NCI-H2029 treated with DMSO at 0.1 percent for 48 hours (cell line): ENCODE data around the gene DNAJC21.
"Not testable (repeated sequence)": the region's sequence is repeated elsewhere in the genome, so short reads cannot be mapped to it uniquely, and the experiment has no call there.

Experiments used
- DNase-seq: peaks from one replicate; lab custom pipeline; 2025; lab: John Stamatoyannopoulos, UW

DNAJC21 gene

DNA sequence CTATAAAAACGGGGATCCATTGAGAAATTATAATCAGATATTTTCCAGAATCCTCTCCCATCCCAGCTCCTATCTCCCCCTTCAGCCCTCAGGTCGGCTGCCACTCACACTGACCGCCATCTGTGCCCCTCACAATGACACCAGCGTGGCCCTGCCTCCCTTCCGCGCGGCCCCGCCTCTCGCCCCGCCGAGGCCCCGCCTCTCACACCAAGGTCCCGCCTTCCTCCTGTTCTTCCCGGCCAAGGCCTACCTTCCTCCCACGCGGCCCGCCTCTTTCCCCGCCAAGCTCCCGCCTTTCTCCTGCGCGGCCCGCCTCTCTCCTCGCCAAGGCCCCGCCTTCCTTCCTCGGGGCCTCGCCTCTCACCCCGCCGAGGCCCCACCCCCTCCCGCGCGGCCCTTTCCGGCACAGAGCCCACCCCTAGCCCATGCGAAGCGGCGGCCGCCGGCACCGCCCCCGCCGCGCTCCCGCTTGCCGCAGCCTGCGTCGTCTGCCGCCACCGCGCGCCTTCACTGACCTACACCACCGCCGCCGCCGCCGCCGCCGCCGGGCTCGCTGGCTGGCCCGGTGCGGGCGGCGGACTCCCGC, at the start of gene DNAJC21:
Gene DNAJC21 (plus strand): TSS at position 426 of the 586 bp plus-strand sequence. CDS start 261 bp downstream, outside the sequence.
- DNase-seq: peak; percentile 90

DNA sequence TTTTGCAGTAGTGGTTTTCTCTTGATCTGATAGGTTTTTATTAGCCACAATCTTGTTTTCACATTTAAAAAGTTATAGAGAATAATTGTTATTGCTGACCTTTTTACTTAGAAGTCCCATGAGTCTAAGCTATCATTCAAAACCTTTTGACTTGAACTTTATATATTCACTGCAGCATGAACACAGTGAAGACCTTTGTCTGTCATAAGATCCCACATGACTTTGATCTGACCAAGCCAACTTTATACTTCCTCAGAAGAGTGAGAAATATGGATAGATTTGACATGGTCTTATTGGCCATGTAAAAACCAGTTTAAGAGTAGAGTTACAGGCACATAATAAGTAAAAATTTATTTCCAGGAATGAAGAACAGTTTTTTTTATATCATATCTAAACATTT, 48.1 kb upstream of the DNAJC21 start:
- DNase-seq: no peak

DNA sequence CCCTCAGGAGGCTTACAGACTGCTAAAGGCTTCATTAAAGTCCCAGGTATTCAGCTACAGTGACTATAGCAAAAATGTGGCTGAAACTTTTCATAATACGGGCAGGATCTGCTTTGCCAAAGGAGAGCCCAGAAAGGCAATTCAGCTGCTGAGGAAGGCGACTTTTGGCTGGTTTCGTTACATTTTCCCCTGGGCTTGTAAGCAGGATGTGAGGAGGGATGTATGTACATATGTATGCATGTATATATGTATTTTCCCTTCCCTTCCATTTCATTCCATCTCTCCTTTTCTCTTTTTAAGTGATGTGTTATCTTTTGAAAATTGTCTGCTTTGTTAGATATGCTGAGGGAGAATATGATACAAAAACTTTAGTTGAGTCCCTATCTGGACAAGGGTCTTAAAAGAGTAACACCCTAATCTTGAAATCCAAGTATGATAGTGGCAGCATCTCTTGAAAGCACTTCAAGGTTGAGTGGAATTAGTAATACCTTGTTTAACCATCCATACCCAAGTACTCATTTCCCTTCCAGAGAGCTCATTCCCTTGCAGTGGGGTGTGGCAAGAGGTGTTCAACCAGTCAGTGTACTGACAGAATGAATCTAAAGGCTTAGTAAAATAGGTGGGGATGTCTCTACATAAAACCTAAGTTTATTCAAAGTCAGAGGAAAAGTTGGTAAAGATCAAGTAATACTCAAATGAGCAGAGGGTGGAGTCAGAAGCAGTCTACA, 42.8 kb upstream of the DNAJC21 start:
- no peak for DNase-seq

DNA sequence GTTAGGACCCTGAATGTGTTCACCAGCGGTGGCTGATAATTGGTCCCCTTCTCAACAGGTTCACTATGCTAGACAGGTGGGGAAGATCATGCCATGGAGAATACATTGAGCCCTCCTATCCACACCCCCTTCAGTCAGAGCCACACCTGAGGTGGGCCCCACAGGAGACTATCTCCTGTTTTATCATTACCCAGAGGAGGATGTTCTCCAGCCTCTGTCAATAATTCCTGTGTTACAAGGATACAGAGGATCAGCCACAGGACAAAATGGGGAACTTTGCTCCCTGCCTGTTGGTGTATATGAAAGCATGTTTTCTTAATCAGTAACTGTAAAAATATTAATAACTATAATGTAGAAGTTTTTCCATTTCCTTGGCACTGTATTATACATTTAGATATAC, 40.0 kb upstream of the DNAJC21 start:
- no peak for DNase-seq

DNA sequence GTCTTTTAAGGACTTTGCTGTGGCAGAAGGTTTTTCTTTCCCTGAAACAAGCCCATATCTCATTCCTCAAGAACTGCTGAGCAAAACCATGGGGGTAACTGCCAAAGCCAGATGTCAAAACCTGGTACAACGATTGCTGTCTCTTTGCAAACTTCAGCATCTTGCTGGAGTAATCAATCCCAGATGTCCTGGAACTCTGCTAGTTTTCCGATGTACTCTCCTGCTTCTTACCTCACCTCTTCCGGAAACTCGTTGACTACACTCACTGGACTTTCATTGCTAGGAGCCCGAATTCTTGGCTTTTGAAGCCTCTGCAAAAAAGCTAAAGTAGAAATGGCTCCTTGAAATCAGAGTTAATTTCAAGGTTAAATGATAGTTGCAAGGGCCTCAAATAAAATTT, 37.4 kb upstream of the DNAJC21 start:
- DNase-seq: no peak

DNA sequence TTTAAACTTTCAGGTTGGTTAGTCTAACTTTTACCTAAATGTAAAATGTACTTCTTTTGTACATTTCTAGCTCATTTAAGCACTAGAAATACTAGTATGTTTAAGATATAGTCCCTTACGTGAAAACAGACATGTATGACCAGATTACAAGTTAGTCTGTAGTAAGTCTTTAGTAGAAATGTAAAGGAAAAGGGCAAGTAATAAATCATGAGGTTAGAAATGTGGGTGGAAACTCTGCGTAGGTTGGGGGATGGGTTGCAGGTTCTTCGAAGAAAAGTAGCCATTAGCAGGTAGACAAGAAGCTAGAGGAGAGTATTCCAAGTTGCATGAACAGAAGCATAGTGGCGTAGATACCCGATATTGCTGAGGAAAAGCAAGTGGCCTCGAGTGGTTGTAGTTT, 36.9 kb upstream of the DNAJC21 start:
- DNase-seq: no peak

DNA sequence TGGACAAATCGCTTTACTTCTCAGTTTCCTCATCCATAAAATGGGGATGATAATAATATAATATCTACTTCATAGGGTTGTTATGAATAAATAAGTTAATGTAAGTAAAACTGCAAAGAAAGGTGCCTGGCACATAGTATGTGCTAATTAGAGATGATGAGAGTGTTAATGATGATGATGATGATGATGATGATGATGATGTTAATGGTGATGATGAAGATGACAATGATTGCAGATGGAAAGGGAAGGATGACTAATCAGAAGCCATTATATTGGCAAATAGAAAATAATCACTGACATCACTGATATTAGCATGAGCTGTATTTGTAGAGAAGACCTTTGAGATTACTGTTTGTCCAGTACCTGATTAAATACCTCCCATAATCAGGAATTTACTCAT, 34.6 kb upstream of the DNAJC21 start:
- no peak for DNase-seq

DNA sequence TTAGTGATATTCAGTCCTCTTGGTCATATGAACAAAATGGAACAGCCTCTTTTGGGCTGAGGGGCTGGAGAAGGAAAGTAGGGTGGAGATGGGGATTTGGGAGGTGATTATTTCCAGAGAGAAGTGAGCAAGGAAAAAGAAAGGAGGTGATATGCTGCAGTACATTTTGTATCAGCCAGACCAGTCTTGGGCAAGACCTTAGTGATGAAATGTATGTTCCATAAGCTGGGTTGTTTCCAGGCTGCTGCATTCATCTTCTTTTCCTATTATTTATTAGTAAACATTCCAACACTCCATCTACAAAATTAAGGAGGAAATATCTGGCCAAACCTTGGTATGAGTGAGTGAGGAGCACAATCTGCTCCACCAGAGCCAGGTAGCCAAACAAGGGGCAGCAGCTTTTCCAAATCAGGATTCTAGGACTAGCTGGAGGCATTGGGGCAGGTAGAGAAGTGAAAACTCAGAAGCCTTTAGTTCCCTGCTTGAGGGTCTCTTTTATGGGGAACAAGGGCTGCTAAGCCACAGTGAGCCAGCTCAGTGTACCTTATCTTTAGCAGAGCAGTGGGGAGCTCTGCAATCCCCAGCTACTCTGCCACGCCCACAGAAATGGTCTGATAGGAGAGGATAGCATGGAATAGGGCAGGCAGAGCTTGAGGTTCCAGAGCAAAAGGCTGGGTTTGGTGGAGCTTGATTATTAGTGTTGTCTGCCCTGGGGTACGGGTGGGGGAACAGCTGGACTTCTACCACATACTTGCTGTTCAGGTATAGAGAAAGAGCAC, 33.5 kb upstream of the DNAJC21 start:
- DNase-seq: no peak

DNA sequence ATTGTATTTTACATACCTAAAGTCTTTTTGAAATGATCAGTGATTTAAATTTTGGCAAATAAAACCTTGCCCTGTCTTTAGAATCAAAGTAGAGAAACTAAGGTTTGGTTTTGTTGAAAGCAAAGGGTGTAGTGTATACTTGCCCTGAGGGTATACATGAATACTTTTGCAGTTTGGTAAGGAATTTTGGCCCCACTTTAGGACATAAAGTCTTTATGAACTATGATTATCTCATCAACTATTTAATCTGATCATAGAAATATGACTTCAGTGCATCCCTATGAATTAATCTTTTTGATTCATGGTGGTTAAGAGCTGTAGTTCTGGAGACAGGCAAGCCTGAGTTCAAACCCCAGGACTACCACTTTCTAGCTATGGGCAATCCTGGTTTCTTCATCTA, 31.7 kb upstream of the DNAJC21 start:
- DNase-seq: no peak

DNA sequence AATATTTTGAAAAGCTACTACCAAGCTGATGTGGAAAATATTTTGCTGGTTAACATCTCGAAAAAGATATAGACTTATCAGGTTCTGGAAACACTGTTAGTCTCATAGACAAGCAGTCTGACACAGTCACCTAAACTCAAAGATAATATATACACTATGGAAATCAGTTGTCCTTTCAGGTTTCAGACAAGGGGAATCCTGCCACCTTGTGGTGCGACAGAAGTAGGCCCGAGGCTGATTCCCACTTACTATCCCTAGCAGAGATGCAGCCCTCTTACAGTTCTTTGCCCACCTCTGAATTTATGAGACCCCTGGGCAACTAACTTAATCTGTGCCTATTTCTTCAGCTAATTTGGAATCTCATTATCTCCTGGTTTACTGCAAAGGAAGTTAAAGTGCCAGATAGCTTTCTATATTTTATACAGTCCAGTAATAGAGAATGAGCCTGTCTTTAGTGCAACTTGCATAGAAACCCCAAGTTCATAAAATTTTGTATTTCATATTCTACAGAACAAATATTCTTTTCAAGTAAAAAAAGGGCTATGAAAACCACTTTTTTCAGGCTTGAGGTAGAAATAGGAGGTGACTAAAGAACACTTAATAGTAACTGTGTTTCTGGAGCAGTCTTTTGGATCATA, 31.0 kb upstream of the DNAJC21 start:
- DNase-seq: peak; percentile 51

DNA sequence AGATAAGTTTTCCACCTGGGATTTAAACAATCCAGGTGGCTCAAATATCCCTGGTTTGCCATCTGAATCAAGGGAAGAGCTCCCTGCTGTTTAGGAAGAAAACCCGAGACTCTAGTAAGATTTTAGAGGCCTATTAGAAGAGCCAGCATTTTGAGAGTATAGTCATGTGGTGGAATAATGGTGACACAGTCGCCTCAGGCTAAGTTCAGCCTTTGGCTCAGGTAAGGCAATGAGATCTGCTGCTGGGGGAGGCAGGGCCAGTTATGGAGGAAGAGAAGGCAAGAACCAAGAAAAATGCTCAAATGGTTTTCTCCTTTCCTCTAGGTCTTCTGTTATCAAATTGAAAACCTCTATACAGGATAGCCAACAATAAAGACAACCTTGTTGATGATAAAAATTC, 30.3 kb upstream of the DNAJC21 start:
- no peak for DNase-seq

DNA sequence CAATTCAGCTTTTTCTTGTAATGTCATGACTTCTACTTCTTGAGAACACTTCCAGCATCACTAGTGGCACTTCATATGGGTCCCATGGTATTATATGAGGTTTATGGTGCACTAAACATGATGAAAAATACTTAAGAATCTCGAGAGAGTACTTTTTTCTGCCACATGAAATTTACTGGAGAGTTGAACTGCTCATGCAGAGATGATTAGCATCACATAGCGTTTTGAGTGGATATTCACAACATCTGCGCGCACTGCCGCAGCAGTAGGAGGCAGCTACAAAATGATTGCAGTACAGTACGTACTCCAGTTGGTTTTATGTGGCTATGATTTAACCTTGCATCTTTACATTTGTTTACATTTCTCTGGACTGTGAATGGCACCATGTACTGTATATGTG, 28.7 kb upstream of the DNAJC21 start:
- DNase-seq: no peak

DNA sequence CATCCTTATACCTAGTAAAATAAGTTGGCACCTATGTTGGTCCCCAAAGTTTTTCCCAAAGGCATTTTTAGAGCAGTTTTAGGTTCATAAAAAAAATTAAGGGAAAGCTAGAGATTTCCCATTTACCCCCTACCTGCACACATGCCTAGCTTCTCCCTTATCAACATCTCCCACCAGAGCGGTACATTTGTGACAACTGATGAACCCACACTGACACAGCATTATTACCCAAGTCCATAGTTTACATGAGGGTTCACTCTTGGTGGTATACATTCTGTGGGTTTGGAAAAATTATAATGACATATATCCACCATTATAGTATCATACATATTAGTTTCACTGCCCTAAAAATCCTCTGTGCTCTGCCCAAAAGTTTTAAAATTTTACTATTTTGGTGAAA, 26.1 kb upstream of the DNAJC21 start:
- DNase-seq: no peak

DNA sequence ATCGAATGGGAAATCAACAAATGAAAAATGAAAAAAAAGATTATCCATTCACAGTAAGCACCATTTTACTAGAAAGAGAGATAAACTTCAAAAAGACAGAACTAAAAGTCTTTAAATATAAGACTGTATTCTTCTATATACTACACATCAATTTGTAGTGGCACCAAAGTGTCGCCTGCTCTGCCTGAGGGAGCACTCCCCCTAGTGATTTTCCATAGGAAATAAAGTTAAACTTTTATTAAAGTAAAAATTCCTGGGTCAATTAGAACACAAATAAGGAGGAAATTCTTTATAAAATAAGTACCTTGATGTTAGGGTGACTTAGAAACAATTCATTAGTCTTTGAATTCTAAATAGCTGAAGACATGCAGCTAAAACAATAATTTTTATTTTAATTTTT, 23.8 kb upstream of the DNAJC21 start:
- no peak for DNase-seq

DNA sequence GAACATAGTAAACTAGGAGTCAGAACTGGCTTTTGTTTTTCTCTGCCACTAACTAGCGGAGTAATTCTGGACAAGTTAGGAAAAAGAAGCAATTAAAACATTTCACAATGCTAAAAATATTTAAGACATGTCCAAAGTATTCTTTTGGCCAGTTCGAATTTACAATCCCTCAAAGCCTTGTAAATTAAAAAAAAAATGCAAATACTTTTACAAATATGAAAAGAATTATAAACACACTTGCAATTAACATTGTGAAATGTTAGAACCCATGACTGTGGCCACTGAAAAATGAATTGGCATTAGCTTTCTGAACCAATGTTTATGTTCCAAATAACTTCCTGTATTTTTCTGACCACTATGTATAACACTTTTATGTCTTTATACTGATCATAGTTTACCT, 16.3 kb upstream of the DNAJC21 start:
- DNase-seq: no peak

DNA sequence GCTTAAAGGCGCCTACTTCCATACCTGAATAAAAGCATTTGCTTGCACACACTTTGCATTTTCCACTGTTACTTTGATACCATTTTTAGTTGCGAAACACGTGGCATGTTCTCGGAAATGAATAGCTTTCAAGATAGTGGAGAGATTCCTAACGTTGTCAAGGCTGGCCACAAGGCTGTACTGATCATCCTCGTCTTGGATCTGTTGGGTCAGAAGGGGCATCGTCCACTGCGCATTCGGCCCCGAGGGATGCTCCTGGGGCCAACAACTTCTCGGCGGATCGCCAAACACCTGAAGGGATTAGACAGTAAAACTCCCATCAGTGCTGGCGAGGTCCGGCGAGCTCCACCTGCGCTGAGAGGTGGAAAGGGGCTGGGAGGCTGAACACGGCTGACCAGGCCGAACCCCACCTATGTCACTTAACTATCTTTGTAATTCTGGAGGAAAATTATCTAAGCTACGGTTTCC, 14.7 kb upstream of the DNAJC21 start:
- no peak for DNase-seq

DNA sequence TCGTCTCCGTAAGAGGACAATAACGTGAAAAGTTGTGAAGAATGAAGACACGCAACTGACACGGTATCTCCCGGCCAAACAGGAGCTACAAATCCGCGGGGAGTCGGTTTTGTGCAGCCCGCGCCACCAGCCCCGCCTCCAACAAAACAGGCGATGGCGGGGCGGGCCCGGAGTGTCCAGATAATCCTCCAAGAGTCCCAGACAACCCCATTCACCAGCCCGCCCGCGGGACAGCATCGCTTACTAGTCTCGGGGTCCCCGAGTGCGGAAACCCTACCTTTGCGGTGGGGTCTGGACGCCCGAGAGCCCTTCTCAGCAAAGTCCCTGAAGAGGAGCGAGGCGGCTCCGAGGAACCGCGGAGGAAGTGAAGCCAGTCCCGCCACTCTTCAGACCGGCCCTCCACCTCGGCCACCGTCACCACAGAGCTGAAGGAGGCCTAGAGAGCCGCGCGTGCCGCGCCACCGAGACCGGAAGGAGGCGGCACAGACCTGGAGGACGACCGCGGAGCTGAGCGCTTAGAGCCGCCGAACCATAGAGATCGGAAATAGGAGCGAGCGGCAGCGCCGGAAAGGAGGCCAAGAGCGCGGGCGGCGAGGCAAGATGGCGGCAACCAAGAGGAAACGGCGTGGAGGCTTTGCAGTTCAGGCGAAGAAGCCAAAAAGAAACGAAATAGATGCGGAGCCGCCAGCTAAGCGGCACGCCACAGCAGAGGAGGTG, 14.1 kb upstream of the DNAJC21 start, which contains the start of the genes BRIX1 and RAD1:
Gene BRIX1 (plus strand): TSS at position 573 of the 717 bp plus-strand sequence. CDS start 28 bp downstream, at position 601.
Gene RAD1 (minus strand): TSS at position 366 of the 717 bp plus-strand sequence. CDS start 612 bp downstream, outside the sequence.
- DNase-seq: peak; percentile 97

DNA sequence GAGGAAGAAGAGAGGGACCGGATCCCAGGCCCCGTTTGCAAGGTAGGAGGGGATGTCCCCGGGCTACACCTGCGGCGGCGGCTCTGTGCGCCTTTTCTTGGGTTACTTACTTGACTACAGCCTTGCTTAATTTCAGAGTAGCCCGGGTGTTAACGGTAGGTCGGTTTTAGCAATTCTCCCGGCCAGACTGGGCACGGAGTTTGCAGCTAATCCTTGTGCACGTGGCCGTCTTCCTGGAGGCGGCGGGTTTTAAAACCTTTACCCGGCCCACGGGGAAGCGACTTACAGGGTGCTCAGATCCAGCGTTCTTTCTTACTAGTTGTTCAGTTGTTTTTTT, 13.5 kb upstream of the DNAJC21 start:
- no peak for DNase-seq

DNA sequence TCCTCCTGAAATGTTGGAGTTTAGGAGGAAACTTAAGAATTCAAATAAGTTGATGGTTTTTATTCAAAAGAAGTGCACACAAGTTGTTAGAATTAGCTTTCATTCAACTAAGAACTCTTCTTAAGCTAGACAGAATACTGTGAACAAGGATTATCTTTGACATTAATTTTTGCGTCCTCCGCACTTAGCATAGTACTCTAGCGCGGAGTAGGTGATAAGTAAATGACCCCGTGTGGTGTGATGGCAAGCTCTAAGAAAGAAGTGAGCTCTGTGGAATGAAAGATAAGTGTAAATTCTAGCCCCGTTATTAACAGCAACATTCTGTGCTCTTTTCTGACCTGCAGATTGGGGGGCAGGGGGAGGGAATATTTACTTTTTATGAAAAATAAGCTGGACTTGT, 12.8 kb upstream of the DNAJC21 start:
- no peak for DNase-seq

DNA sequence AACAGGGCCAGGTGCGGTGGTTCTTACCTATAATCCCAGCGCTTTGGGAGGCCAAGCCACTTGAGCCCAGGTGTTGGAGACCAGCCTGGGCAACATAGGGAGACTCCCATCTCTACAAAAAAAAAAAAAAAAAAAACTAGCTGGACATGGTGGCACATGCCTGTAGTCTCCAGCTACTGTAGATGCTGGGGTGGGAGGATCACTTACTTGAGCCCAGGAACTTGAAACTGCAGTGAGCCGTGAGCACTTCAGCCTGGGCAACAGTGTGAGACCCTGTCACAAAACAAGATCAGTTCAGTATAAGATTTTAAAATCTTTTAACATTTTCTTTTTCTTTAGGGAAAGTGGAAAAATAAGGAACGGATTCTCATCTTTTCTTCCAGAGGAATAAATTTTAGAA, 11.3 kb upstream of the DNAJC21 start:
- DNase-seq: no peak

DNA sequence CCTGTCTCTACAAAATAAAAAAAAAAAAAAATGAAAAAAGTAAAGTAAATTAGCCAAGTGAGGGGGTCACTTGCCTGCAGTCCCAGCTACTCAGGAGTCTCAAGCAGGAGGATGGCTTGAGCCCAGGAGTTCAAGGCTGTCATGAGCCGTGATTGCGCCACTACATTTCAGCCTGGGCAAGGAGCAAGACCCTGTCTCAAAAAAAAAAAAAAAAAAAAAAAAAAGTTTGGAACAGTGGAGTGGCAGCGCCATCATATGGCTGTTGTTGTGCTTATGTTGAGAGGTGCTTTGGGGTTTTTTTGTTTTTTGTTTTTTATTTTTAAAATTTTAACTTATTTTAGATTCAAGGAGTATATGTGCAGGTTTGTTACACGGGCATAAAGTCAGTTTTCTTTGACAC, 10.3 kb upstream of the DNAJC21 start:
- no peak for DNase-seq

DNA sequence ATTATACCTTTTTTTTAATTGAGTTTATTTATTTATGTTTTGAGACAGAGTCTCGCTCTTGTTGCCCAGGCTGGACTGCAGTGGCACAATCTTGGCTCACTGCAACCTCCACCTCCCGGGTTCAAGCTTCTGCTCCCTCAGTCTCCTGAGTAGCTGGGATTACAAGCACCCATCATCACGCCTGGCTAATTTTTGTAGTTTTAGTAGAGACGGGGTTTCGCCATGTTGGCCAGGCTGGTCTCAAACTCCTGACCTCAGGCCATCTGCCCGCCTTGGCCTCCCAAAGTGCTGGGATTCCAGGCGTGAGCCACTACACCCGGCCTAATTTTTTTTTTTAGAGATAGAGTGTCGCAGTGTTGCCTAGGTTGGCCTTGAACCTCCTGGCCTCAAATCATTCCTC, 6.1 kb upstream of the DNAJC21 start:
- DNase-seq: not testable (repeated sequence)
